ENCODE data around the gene PDPN. TPM values are rescaled to one million over a fixed set of nuclear protein-coding genes. Genes with fewer than 3 reads are reported as not detected.
A peak's percentile ranks its signal among the peaks of the same experiment; 100 is the strongest.

Gene PDPN
- total and polyA plus RNA-seq, 2 donors from 2014 or later: 4.6 to 7.4 TPM

GRCh38 chr1:13617108-13617507, 33.5 kb downstream of the PDPN start:
- TF ChIP-seq CTCF (IDR thresholded peaks at IDR 0.05; ENCODE audit: borderline replicate concordance, extremely low read depth, insufficient read depth): no peak
- Histone ChIP-seq H3K4me3 (ENCODE audit: low read length in 3 of 3) (no peak overlapping the region), H3K27me3 (ENCODE audit: control insufficient read depth, insufficient read depth, low read length) (no peaks in the 10 kb centered on the region), H3K9ac (ENCODE audit: low read length in 3 of 3) (no peak overlapping the region), H3K36me3 (ENCODE audit: control insufficient read depth in 2 of 3, insufficient read depth in 3 of 3, low read length in 3 of 3) (no peaks in the 10 kb centered on the region), H3K4me1 (ENCODE audit: control insufficient read depth in 2 of 3, insufficient read depth in 2 of 3, low read depth in 1 of 3, low read length in 3 of 3) (no peaks in the 10 kb centered on the region), H3K27ac (ENCODE audit: low read depth in 2 of 2, low read length in 2 of 2) (no peak overlapping the region), H3K9me3 (ENCODE audit: control insufficient read depth in 2 of 3, insufficient read depth in 1 of 3, low read length in 3 of 3) (no peaks in the 10 kb centered on the region)
- DNase-seq (no peak), FAIRE-seq (no peak)
- intact Hi-C loops (cut with DNase I): no loop called here

GRCh38 chr1:13617773-13618172, 34.1 kb downstream of the PDPN start:
- TF ChIP-seq CTCF (IDR thresholded peaks at IDR 0.05; ENCODE audit: borderline replicate concordance, extremely low read depth, insufficient read depth): no peak
- Histone ChIP-seq H3K4me1 (ENCODE audit: control insufficient read depth in 2 of 3, insufficient read depth in 2 of 3, low read depth in 1 of 3, low read length in 3 of 3) (no peaks in the 10 kb centered on the region), H3K27ac (ENCODE audit: low read depth in 2 of 2, low read length in 2 of 2) (no peak overlapping the region), H3K9me3 (ENCODE audit: control insufficient read depth in 2 of 3, insufficient read depth in 1 of 3, low read length in 3 of 3) (no peaks in the 10 kb centered on the region), H3K27me3 (ENCODE audit: control insufficient read depth, insufficient read depth, low read length) (no peaks in the 10 kb centered on the region), H3K4me3 (ENCODE audit: low read length in 3 of 3) (no peak overlapping the region), H3K36me3 (ENCODE audit: control insufficient read depth in 2 of 3, insufficient read depth in 3 of 3, low read length in 3 of 3) (no peaks in the 10 kb centered on the region), H3K9ac (ENCODE audit: low read length in 3 of 3) (no peak overlapping the region)
- no peak for DNase-seq
- FAIRE-seq: no peak
- intact Hi-C loops (cut with DNase I): no loop called here

- H3K9me3 ChIP-seq (ENCODE audit: control insufficient read depth in 2 of 3, insufficient read depth in 1 of 3, low read length in 3 of 3): no peaks in the 10 kb centered on the region
- peak in 1 of 5 donors; percentile 64 for DNase-seq
- H3K27me3 ChIP-seq (ENCODE audit: control insufficient read depth, insufficient read depth, low read length): no peaks in the 10 kb centered on the region
- no peaks in the 10 kb centered on the region for H3K36me3 ChIP-seq (ENCODE audit: control insufficient read depth in 2 of 3, insufficient read depth in 3 of 3, low read length in 3 of 3)
- H3K9ac ChIP-seq (ENCODE audit: low read length in 3 of 3): no peak overlapping the region
- no peak for FAIRE-seq
- intact Hi-C loops (cut with DNase I): no loop called here
- no peak overlapping the region for H3K4me3 ChIP-seq (ENCODE audit: low read length in 3 of 3)
- no peaks in the 10 kb centered on the region for H3K4me1 ChIP-seq (ENCODE audit: control insufficient read depth in 2 of 3, insufficient read depth in 2 of 3, low read depth in 1 of 3, low read length in 3 of 3)
- H3K27ac ChIP-seq (ENCODE audit: low read depth in 2 of 2, low read length in 2 of 2): no peak overlapping the region
- no peak for TF ChIP-seq CTCF (IDR thresholded peaks at IDR 0.05; ENCODE audit: borderline replicate concordance, extremely low read depth, insufficient read depth)
Measured at GRCh38 chr1:13618483-13618882, 34.9 kb downstream of the PDPN start.

- Histone ChIP-seq H3K27me3 (ENCODE audit: control insufficient read depth, insufficient read depth, low read length) (no peaks in the 10 kb centered on the region), H3K27ac (ENCODE audit: low read depth in 2 of 2, low read length in 2 of 2) (peak overlapping the region in 1 of 2 donors; percentile 17), H3K4me3 (ENCODE audit: low read length in 3 of 3) (no peak overlapping the region), H3K9me3 (ENCODE audit: control insufficient read depth in 2 of 3, insufficient read depth in 1 of 3, low read length in 3 of 3) (no peaks in the 10 kb centered on the region), H3K4me1 (ENCODE audit: control insufficient read depth in 2 of 3, insufficient read depth in 2 of 3, low read depth in 1 of 3, low read length in 3 of 3) (no peaks in the 10 kb centered on the region), H3K36me3 (ENCODE audit: control insufficient read depth in 2 of 3, insufficient read depth in 3 of 3, low read length in 3 of 3) (no peaks in the 10 kb centered on the region), H3K9ac (ENCODE audit: low read length in 3 of 3) (no peak overlapping the region)
- no peak for TF ChIP-seq CTCF (IDR thresholded peaks at IDR 0.05; ENCODE audit: borderline replicate concordance, extremely low read depth, insufficient read depth)
- DNase-seq: peak in 1 of 5 donors; percentile 15
- no peak for FAIRE-seq
- intact Hi-C loops (cut with DNase I): no loop called here
Measured at GRCh38 chr1:13619909-13620308, 36.3 kb downstream of the PDPN start.

Data from kidney (tissue), 14 donors.